ENCODE data around the gene ESYT1. TPM values are rescaled to one million over a fixed set of nuclear protein-coding genes. Genes with fewer than 3 reads are reported as not detected.
"Not testable (repeated sequence)": the region's sequence is repeated elsewhere in the genome, so short reads cannot be mapped to it uniquely, and the experiment has no call there.

The ESYT1 gene
- total RNA-seq, 2 donors from 2014 or later: 25.4 to 74.0 TPM

DNA sequence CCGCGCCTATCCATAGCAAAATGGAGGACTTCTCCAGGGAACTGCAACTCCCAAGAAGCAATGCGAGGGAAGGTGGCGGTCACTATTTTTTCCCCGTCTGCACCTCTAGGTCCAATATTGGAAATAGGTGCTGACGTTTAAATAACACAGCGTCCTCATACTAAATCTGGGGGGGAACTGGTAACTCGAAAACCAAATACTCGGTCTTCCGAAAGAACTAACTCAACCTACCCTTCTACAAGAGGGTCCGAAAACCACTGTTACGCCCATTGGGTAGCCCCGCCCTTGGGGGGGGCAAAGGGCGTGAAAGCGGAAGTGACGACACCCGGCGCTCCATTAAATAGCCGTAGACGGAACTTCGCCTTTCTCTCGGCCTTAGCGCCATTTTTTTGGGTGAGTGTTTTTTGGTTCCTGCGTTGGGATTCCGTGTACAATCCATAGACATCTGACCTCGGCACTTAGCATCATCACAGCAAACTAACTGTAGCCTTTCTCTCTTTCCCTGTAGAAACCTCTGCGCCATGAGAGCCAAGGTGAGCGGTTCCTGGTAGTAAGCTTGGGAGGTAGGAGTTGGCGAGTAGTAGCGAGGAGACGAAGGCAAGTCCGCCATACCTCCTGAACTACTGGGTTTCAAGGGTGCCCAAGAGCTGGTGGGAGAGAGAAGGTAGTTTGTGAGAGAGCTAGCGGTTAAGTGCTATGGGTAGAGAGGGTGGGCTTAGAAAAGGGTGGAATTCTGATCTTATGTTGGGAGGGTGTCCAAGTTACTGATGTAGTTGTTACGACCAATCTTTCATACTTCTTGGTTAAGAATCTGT, 11.6 kb upstream of the ESYT1 start, which contains the start of gene RPL41:
Gene RPL41, plus strand, starts transcription at position 367 of the 815 bp plus-strand sequence.
- Histone ChIP-seq H3K36me3 (peaks cover 30% of the 10 kb centered on the region), H3K4me1 (peaks cover 0 to 36% of the 10 kb centered on the region in 2 donors), H3K27me3 (no peaks in the 10 kb centered on the region), H3K27ac (peak within 1 kb of the TSS; percentile 94 to 95), H3K9me3 (no peaks in the 10 kb centered on the region), H3K4me3 (peak within 1 kb of the TSS; percentile 71 to 76)
- TF ChIP-seq, protein P1, sequence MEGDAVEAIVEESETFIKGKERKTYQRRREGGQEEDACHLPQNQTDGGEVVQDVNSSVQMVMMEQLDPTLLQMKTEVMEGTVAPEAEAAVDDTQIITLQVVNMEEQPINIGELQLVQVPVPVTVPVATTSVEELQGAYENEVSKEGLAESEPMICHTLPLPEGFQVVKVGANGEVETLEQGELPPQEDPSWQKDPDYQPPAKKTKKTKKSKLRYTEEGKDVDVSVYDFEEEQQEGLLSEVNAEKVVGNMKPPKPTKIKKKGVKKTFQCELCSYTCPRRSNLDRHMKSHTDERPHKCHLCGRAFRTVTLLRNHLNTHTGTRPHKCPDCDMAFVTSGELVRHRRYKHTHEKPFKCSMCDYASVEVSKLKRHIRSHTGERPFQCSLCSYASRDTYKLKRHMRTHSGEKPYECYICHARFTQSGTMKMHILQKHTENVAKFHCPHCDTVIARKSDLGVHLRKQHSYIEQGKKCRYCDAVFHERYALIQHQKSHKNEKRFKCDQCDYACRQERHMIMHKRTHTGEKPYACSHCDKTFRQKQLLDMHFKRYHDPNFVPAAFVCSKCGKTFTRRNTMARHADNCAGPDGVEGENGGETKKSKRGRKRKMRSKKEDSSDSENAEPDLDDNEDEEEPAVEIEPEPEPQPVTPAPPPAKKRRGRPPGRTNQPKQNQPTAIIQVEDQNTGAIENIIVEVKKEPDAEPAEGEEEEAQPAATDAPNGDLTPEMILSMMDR (IDR thresholded peaks at IDR 0.05): no peak
- peak; percentile 97 for DNase-seq (ENCODE audit: low spot score)

DNA sequence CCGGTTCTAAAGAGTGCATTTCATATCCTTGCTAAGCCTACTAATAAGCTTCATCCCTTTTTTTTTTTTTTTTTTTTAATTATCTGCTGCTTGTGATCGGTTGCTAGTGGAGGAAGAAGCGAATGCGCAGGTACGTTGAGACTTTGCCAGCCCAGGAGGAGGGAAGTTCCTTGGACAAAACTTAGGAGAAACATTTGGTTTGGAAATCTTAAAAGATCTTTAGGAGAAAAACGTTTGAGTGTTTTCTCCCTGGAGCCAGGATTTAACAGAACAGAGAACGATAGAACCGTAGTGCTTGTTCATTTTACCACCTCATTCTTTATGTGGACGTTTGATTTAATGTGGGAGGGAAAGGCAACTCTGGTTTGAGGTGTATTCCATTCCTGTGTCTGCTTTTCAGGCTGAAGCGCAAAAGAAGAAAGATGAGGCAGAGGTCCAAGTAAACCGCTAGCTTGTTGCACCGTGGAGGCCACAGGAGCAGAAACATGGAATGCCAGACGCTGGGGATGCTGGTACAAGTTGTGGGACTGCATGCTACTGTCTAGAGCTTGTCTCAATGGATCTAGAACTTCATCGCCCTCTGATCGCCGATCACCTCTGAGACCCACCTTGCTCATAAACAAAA, 10.9 kb upstream of the ESYT1 start:
- H3K27me3 ChIP-seq; H3K9me3 ChIP-seq; DNase-seq (ENCODE audit: low spot score): not testable (repeated sequence)
- Histone ChIP-seq H3K27ac (peak overlapping the region; percentile 94 to 95), H3K36me3 (peaks cover 25% of the 10 kb centered on the region), H3K4me3 (peak overlapping the region; percentile 71 to 76), H3K4me1 (peaks cover 0 to 43% of the 10 kb centered on the region in 2 donors)

DNA sequence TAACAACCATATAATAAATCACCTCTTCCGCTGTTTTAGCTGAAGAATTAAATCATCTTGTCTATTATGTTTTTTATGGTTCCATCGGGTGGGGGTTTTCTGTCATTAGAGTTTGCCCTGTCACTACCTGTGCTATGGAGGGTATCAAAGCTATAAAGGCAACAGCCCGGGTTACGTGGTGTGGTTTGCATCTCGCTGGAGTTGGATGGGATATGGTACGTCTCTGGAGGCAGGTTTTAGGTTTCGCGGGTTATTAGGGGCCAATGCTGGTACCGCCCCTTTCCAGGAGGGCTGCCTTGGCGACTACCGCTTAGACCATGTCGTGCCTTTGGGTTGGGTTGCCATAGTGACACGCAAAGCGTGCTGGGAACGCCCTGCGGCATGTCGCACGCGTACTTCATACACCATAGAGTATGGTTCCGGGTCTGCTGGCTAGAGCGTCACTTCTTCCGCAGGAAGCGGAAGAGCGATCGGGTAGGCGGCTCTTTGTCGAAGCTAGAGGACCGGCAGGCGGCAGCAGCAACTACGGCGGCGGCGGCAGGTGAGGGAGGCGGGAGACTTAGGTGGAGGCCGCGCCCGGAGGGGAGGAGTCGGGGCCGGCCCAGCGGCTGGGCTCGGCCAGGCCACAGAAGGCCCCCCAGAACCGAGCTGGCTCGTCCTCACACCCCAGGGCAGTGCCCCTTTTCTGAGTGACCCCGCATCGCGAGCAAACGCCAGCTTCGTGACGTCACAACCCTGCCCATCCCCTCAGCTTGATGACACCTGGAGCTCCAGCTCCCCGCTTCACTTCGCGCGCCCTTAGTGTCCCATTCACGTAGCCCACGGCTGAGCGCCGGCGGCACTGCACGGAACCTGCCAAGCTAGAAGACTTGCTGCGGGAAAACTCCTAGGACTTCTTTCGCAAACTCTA, 10.0 kb upstream of the ESYT1 start, which contains the start of gene ZC3H10:
Gene ZC3H10, plus strand, starts transcription at position 489 of the 910 bp plus-strand sequence. CDS start 2,297 bp downstream, outside the sequence.
- Histone ChIP-seq H3K4me1 (peaks cover 0 to 52% of the 10 kb centered on the region in 2 donors), H3K9me3 (no peaks in the 10 kb centered on the region), H3K4me3 (peak within 1 kb of the TSS; percentile 71 to 76), H3K27me3 (no peaks in the 10 kb centered on the region), H3K27ac (peak within 1 kb of the TSS; percentile 94 to 95), H3K36me3 (peaks cover 17% of the 10 kb centered on the region)
- peak; percentile 100 for DNase-seq (ENCODE audit: low spot score)
- TF ChIP-seq, protein P1 (IDR thresholded peaks at IDR 0.05): peak in 1 of 2 donors; percentile 65

DNA sequence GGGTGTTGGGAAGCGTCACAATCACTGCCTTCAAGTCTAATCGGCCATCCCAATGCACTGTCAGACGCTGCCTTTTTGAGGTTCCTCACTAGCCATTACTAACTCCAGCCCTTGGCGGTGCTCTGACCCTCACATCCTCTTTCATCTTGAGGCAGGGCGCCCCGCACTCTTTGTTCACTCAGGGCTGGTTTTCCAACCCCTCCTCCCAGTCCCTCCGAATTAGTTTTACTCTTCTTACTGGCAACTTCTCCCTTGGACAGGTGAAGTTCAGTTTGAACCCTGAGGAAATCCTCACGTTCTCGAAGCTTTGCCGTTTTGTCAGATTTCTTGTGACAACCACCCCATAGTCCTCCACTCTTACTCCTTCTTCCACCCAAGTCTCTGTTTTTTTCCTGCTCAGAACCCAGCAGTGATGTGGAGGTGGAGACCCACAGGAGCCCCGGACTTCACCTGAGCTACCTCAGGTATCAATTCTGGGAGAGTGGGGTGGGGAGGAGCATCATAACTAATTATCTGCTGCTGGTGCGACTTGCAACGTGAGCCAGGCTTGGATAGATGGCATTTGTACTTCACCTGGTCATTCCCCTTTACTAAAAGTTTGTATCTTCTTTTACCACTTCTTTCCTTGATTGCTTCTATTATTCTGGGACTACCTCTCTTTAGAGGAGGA, 9.2 kb upstream of the ESYT1 start:
- peaks cover 0 to 52% of the 10 kb centered on the region in 2 donors for H3K4me1 ChIP-seq
- peak overlapping the region; percentile 59 to 76 for H3K4me3 ChIP-seq
- no peaks in the 10 kb centered on the region for H3K9me3 ChIP-seq
- no peak for DNase-seq (ENCODE audit: low spot score)
- H3K27me3 ChIP-seq: no peaks in the 10 kb centered on the region
- H3K27ac ChIP-seq: peak overlapping the region; percentile 85 to 95
- TF ChIP-seq, protein P1 (IDR thresholded peaks at IDR 0.05): no peak
- H3K36me3 ChIP-seq: peaks cover 10% of the 10 kb centered on the region

DNA sequence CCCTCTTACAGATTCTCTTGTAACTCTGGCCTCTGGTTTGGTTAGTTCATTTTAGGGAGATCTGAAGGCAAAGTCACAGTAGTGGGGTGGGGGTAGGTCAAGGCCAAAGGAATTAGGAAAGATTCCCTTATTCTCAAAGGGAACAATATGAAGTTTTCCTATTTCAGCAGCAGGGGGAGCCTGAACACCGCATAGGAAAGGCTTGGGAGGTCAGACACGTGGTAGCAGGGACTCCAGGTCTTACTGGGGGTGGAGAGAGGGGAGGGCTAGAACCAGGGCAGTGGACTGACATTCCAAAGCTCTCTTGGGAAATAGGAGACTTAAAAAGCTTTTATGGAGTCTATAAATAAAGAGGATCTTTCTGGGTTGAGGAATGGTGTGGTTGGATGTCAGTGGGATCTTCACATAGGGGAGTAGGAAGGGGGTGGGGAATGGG, 8.7 kb upstream of the ESYT1 start:
- Histone ChIP-seq H3K4me3 (peak overlapping the region in 1 of 2 donors; percentile 76), H3K27me3 (no peaks in the 10 kb centered on the region), H3K4me1 (peaks cover 0 to 52% of the 10 kb centered on the region in 2 donors), H3K9me3 (no peaks in the 10 kb centered on the region), H3K27ac (peak overlapping the region; percentile 85 to 95), H3K36me3 (peaks cover 10% of the 10 kb centered on the region)
- peak; percentile 88 for DNase-seq (ENCODE audit: low spot score)
- TF ChIP-seq, protein P1 (IDR thresholded peaks at IDR 0.05): peak; percentile 52 to 87

Data from right atrium auricular region (tissue), 2 donors.